Ramos (cell line): Measurements from ENCODE around the gene RHEBL1.

Experiments
- in situ Hi-C: fragments of 300-500 bp; cut with MboI; formaldehyde crosslinking; loops from one replicate; pipeline ENCODE4 v1.14.3; 2022; ENCODE audit warnings: low sequenced_read_pairs; ENCODE audit not compliant: unreplicated experiment

RHEBL1 gene, protein sequence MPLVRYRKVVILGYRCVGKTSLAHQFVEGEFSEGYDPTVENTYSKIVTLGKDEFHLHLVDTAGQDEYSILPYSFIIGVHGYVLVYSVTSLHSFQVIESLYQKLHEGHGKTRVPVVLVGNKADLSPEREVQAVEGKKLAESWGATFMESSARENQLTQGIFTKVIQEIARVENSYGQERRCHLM

DNA sequence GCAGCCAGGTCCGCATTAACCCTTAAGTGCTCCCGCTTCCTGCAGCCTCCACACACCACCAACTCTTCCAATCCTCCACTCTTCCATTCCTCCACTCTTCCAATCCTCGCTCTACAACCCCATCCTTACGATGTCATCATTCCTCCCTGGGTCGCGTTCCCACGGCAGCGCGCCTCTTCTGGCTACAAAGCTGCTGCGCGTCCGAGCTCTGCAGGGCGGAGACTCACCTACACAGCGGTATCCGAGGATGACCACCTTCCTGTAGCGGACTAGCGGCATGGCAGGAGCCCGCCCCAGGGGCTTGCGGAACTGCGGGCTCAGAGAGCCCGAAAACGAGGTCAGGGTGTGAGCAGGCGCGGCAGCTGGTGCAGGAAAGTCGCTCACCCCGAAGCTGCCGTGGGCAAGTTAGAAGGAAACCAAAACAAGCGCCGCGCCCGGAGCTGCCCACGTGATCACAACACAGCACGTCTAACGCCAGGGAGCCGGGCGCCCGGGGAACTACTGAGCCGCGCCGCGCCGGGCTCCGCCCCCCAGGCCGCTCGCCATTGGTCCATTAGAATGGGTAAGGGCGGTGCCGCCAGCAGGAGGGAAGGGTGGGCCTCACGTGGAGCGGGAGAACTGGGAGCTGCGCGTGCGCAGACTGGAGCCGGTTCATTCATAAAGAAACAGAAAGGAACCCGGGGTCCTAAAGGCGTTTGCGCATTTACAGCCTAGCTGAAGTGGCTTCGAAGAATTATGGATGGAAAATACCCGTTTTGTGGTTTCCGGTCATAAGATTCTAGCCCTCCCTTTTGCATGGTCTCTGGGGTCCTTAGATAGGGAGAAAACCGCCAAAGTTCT, at the start of gene RHEBL1:
Gene RHEBL1 (minus strand): TSS at position 473 of the 840 bp plus-strand sequence. CDS start 194 bp downstream, at position 279.
- in situ Hi-C loops, result loop anchor here (10.0 kb wide), 1 partner anchor 165 kb away; no protein-coding TSS in a partner anchor

GRCh38 chr12:49111206-49111605, 41.4 kb upstream of the RHEBL1 start:
- in situ Hi-C loops, result no loop called here

GRCh38 chr12:49110464-49111155, 40.8 kb upstream of the RHEBL1 start, which contains the start of gene LMBR1L:
Gene LMBR1L, minus strand, starts transcription at chr12:49110847. Its CDS starts 292 bp downstream, at chr12:49110555.
- in situ Hi-C loops, result no loop called here

GRCh38 chr12:49109641-49110463, 40.1 kb upstream of the RHEBL1 start:
- in situ Hi-C loops, result no loop called here

DNA sequence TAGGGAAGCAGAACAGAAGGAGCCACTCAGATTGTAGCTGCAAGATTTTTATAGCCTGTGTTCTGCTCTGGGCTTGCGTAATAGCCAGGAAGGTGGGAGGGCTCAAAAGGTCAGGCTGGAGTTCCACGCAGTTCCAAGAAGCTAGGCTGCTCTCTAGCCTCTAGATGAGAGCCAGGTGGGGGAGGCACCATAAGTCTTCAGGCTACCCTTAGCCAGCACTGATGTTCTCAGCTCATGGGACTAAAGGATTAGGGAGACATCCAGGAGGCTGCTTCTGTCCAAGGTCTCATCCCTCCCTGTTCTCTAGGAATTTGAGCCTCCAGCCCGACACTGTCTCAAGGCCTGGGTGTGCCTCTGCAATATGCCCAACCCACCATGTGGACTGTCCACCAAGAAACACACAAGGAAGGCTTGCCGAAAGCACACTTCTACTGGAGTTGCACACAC, 39.2 kb upstream of the RHEBL1 start:
- in situ Hi-C loops, result no loop called here

DNA sequence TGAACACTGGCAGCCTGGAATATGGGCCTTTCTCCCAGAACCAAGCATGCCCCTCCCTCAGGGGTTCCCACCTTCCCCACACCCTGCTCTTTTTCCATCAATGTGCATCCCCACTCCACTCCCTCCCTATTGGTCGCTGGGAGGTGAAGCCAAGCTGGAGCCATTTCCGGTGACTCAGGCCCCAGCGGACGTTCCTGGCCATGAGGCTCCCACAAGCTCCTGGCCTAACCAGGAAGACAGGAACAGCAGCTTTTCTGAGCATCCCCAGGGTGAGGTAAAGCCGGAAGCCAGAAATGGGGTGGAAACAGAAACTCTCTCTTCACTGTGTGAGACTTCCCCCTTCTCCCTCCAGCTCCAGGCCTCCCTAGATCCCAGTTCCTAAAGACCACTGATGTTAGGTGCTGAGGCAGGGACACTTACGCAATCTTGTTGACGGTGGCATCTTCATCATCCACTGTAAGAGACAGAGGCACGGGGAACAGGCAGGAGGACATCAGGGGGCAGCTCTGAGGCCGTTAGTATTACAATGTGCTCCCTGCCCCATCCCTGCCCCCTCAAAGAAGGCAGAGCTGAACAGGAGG, 35.8 kb upstream of the RHEBL1 start:
- in situ Hi-C loops, result no loop called here

DNA sequence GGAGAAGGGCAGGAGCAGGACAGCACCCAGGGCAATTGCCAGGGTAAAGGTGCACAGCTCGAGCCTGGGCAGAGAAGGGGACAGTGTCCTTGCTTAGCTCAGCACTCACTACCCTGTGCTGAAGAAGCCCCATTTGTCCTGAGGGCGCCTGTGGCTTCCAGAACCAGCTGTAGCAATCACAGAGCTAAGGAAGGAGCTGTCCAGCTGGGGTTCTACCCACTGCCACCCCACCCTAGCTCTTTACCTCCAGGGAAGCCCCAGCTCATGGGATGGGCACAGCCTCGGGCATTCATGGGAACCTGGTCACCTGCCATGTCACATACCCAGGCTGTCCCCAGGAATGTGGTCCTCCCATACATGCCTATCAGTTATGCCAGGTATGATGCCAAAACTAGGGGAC, 35.0 kb upstream of the RHEBL1 start:
- in situ Hi-C loops, result no loop called here

- in situ Hi-C loops, result no loop called here
Measured at GRCh38 chr12:49100380-49100779, 30.6 kb upstream of the RHEBL1 start.

DNA sequence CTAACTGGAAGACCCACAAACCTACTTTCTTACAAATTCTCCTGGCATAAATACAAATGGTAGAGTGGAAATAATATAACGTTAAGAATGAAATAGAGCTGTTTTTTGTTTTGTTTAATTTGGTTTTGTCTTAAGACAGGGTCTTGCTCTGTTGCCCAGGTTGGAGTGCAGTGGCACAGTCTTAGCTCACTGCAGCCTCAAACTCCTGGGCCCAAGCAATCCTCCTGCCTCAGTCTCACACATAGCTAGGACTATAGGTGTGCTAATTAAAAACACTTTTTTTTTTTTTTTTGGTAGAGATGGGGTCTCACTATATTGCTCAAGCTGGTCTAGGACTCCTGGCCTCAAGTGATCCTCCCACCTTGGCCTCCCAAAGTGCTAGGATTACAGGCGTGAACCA, 28.9 kb upstream of the RHEBL1 start:
- in situ Hi-C loops, result loop anchor here (10.0 kb wide), 1 partner anchor 136 kb away; no protein-coding TSS in a partner anchor

DNA sequence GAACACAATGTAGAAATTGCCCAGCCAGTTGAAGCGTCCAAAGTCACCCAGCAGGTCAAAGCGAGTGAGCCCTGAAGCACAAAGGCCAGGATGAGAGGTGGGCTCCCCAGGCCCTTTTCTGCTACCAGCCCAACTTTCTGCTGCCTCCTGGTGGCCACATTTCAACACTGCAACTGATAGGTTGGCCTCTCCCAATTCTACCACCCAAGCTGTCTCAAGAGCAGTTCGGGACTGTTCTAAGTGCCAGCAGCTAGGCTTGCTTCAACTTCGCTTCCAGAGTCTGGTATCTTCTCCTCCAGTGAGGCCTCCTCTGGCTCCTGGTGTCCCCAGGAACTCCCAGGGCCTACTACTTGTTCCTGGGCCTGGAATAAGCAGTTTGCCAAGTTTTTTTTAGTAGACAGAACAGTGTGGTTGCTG, 28.3 kb upstream of the RHEBL1 start:
- in situ Hi-C loops, result loop anchor here (10.0 kb wide), 1 partner anchor 137 kb away; no protein-coding TSS in a partner anchor

DNA sequence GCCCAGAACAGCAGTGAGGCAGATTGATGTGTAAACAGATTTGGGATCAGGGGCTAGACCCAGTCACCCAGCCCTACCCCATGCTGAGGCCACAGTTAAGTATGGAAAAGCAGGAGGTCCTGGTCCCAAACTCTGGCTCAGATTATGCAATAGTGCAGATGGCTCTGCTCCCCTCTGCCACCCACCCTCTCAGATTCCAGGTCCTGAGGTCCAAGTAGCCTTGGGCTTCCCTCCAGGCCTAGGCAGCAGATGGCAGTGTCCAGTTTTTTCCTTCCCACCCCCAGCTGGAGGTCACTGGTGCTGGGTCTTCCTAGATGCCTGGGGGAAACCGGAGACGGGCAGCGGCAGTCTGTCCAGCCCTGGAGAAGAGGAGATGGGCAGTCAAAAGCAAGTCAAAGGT, 27.6 kb upstream of the RHEBL1 start:
- in situ Hi-C loops, result loop anchor here (10.0 kb wide), 1 partner anchor 137 kb away; no protein-coding TSS in a partner anchor

GRCh38 chr12:49094975-49095365, 25.2 kb upstream of the RHEBL1 start:
- in situ Hi-C loops, result loop anchor here (10.0 kb wide), 1 partner anchor 140 kb away; no protein-coding TSS in a partner anchor

DNA sequence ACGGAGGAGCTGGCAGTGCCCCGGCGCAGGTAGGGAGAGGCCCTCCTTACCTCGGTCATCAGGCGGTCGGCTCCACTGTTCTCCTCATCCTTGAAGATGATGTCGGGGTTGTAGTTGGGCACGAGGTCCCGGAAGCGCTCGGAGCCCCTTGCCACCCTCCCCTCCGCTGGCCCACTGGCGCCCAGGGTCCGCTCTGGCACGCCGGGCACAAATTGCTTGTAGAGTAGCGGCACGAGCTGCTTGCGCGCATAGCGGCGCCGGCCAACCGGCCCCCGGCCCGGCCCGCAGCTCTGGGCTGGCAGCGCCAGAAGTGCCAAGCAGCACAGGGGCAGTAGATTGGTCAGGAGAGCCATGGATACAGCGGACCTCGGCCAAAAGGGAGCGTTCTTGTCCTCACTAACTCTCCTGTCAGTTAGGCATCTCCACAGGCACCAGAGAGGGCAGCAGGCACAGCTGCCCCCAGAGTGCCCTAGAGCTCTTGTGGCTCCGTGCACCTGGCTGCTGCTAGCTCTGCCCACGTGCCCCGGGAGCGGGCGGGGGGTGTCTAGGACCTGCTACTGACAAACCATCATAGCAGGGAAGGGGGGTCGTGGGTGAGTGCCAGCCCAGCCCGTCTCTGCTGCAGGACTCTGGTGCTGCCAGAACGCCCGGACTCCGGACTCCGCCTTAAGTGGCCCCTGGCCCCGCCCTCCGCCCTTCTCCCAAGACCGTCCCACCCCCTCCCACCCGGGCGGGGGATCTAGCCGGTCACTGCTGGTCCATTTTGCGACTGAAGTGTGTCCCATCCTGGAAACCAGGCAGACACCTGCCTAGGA, 24.6 kb upstream of the RHEBL1 start, which contains the start of gene DHH:
Gene DHH (minus strand): TSS at position 642 of the 815 bp plus-strand sequence. CDS start 289 bp downstream, at position 353.
- in situ Hi-C loops, result loop anchor here (10.0 kb wide), 1 partner anchor 140 kb away; no protein-coding TSS in a partner anchor

- in situ Hi-C loops, result loop anchor here (10.0 kb wide), 1 partner anchor 141 kb away; no protein-coding TSS in a partner anchor
Measured at GRCh38 chr12:49093792-49094159, 24.0 kb upstream of the RHEBL1 start.

DNA sequence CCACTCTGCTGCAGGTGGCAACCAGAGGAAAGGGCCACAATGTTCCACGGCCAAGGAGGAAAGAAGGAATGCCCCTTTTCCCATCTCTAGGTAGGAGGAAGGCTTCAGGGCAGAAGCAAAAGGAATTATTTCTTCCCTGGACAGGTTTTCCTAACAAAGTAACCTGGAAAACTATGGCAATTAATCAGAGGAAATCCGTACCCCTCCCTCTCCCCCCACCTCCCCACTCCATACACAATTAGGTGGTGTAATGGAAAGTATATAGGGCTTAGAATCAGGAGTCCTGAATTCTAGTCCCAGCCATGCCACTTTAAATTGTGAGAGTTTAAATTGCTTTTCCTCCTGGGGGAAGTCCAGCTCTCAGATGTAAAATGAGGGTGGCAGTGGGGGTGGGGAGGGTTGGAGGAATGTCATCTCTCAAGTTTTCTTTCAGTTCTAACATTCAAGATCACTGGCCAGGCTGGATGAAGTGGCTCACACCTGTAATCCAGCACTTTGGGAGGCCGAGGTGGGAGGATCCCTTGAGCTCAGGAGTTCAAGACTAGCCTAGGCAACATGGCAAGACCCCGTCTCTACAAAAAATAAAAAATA, 23.1 kb upstream of the RHEBL1 start:
- in situ Hi-C loops, result loop anchor here (10.0 kb wide), 1 partner anchor 142 kb away; no protein-coding TSS in a partner anchor

DNA sequence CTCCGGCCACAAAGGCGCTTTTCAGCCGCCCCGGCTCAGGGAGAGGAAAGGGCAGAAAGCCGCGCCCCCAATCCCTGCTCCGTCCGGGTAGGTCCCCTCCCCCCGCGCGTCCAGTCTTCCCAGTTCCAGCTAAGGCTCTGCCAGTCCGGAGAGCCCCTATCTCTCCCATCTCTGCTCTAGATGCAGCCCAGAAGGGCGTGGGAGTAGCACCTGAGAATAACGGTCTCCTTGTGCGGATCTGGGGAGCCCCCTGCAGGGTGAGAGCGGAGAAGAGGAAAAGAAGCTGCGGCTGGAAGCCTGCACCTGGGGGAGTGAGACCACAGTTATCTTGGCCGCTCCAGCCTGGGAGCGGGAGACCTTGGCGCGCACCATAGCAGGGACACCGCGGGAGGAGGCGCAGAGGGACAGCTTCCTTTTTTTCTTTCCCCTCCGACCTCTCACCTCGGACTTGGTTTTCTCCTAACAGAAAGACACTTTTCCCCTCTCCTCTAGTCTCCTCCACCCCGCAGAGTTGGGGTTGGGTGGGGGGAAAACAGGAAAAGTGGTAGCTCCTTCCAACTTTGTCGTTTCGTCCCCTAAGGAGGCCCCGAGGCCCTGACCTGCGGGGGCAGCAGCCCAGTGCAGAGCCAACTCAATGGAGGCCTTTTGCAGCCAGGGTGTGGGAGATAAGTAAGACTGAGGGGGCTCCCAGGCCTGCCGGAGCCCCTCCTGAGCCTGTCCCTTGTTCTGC, 22.5 kb upstream of the RHEBL1 start:
- in situ Hi-C loops, result loop anchor here (10.0 kb wide), 1 partner anchor 143 kb away; no protein-coding TSS in a partner anchor

GRCh38 chr12:49091836-49092085, 22.0 kb upstream of the RHEBL1 start:
- in situ Hi-C loops, result loop anchor here (10.0 kb wide), 1 partner anchor 143 kb away; no protein-coding TSS in a partner anchor
